ENCODE data around the gene SDE2.
"Not testable (repeated sequence)": the region's sequence is repeated elsewhere in the genome, so short reads cannot be mapped to it uniquely, and the experiment has no call there.

Gene SDE2

GRCh38 chr1:226004396-226004795, 5.3 kb upstream of the SDE2 start:
- DNase-seq: no peak

GRCh38 chr1:226003502-226004170, 4.5 kb upstream of the SDE2 start:
- no peak for DNase-seq

GRCh38 chr1:226002667-226003501, 3.7 kb upstream of the SDE2 start:
- DNase-seq: peak in 1 of 2 experiments; percentile 46

GRCh38 chr1:226001963-226002666, 3.0 kb upstream of the SDE2 start:
- DNase-seq: no peak

- DNase-seq: no peak
Observed at GRCh38 chr1:226001088-226001487, 1.9 kb upstream of the SDE2 start.

- DNase-seq: not testable (repeated sequence)
Observed at GRCh38 chr1:226000493-226001081, 1.4 kb upstream of the SDE2 start.

- no peak for DNase-seq
Observed at GRCh38 chr1:225999912-226000337, 782 bp upstream of the SDE2 start.

- DNase-seq: no peak
Observed at GRCh38 chr1:225998560-225999226, 450 bp downstream of the SDE2 start.

- no peak for DNase-seq
Observed at GRCh38 chr1:225996946-225997545, 2.1 kb downstream of the SDE2 start.

GRCh38 chr1:225995919-225996864, 3.0 kb downstream of the SDE2 start:
- peak in 1 of 2 experiments; percentile 10 for DNase-seq

GRCh38 chr1:225990705-225991464, 8.3 kb downstream of the SDE2 start:
- no peak for DNase-seq

GRCh38 chr1:225987491-225988316, 11.4 kb downstream of the SDE2 start:
- peak in 1 of 2 experiments; percentile 37 for DNase-seq

GRCh38 chr1:225981714-225982113, 17.4 kb downstream of the SDE2 start:
- DNase-seq: no peak

- no peak for DNase-seq
Observed at GRCh38 chr1:225980005-225980836, 18.9 kb downstream of the SDE2 start.

- no peak for DNase-seq
Observed at GRCh38 chr1:225979421-225979820, 19.7 kb downstream of the SDE2 start.

- peak in 1 of 2 experiments; percentile 31 for DNase-seq
Observed at GRCh38 chr1:225977937-225978748, 21.0 kb downstream of the SDE2 start.

GRCh38 chr1:225975146-225975545, 24.0 kb downstream of the SDE2 start:
- not testable (repeated sequence) for DNase-seq
